ENCODE data around the gene TLR8.
A peak's percentile ranks its signal among the peaks of the same experiment; 100 is the strongest.

TLR8 gene

DNA sequence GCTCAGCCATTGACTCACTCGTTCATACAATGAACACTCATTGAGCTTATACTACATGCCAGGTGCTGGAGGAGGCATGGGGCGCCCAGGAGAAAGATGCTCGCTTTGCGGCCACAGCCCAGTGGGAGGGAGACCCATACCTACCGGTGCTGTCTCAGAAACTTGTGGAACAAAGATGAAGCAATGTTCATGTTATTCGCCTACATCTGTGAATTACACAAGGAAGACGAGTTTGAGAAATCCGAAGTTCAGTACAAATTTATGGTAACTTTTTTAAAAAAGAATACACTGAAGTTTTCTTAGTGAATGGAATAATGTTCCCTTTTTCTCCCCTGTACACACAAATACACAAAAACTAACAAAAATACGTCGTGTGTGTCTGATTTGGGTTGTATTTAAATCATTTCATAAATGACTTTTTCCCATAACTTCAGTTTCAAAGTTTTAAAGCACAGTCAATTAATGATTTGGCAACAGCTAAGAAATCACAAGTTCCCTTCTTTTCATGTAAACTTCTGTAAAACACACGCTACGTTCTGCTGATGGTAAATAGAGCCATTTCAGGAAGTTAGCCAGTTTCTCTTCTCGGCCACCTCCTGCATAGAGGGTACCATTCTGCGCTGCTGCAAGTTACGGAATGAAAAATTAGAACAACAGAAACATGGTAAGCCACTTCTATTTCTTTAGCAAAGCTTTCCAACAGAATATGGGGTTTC, at the start of gene TLR8:
Gene TLR8, plus strand, starts transcription at position 575 of the 716 bp plus-strand sequence. Its CDS starts 87 bp downstream, at position 662.
- ATAC-seq, result no peak
- no peak for DNase-seq

- ATAC-seq, result no peak
- DNase-seq, result no peak
Measured at GRCh38 chrX:12865359-12865758, 41.1 kb upstream of the TLR8 start.

GRCh38 chrX:12866451-12867377, 39.7 kb upstream of the TLR8 start, which contains the start of gene TLR7:
Gene TLR7, plus strand, starts transcription at chrX:12867072. Its CDS starts 507 bp downstream, at chrX:12867579.
- no peak for ATAC-seq
- DNase-seq, result no peak

GRCh38 chrX:12867685-12868084, 38.7 kb upstream of the TLR8 start:
- ATAC-seq, result no peak
- no peak for DNase-seq

- ATAC-seq, result no peak
- DNase-seq, result no peak
Measured at GRCh38 chrX:12868747-12869146, 37.7 kb upstream of the TLR8 start.

GRCh38 chrX:12871257-12871656, 35.2 kb upstream of the TLR8 start:
- ATAC-seq (no peak), DNase-seq (no peak)

DNA sequence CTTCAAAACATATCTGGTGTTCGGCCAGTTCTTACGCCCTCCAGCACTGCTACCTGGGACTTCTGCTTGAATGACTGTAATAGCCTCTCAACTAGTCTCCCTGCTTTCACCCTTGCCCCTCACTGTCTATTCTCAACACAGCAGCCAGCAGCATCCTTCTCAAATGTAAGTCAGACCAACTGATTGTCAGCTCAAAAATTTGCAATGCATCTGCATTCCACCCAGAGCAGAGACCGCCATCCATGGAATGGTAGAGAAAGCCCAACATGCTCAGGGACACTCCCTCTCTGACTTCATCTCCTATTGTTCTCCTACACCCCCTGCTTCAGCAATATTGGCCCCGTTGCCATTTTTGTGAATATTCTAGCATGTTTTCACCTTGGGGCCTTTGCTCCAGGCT, 33.7 kb upstream of the TLR8 start:
- no peak for ATAC-seq

GRCh38 chrX:12874581-12874980, 31.8 kb upstream of the TLR8 start:
- DNase-seq (no peak), ATAC-seq (no peak)

More for the DNA sequence above, 33.7 kb upstream of the TLR8 start:
- no peak for DNase-seq

- DNase-seq (no peak), ATAC-seq (no peak)
Measured at GRCh38 chrX:12877386-12877785, 29.0 kb upstream of the TLR8 start.

DNA sequence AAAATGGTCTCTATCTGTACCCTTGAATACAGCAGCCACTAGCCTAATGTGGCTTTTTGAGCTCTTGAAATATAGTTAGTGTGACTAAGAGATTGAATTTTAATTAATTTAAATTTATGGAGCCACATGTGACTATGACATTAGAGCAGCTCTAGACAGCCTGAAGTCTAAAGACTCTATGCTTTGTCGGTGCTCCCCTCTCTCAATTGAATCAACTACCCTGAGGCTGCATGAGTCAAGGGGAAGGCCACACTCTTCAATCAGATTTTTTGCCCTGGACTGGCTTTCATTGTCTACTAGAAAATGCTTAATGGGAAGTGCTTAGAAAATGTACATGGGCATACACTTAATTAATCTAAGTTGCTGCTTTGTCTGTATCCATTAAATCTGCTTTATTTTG, 27.9 kb upstream of the TLR8 start:
- ATAC-seq (no peak), DNase-seq (no peak)

GRCh38 chrX:12881914-12882313, 24.5 kb upstream of the TLR8 start:
- ATAC-seq, result no peak
- no peak for DNase-seq

DNA sequence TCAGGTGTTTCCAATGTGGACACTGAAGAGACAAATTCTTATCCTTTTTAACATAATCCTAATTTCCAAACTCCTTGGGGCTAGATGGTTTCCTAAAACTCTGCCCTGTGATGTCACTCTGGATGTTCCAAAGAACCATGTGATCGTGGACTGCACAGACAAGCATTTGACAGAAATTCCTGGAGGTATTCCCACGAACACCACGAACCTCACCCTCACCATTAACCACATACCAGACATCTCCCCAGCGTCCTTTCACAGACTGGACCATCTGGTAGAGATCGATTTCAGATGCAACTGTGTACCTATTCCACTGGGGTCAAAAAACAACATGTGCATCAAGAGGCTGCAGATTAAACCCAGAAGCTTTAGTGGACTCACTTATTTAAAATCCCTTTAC, 20.9 kb upstream of the TLR8 start:
- ATAC-seq (no peak), DNase-seq (no peak)

- ATAC-seq, result no peak
Measured at GRCh38 chrX:12886545-12886944, 19.9 kb upstream of the TLR8 start.

DNA sequence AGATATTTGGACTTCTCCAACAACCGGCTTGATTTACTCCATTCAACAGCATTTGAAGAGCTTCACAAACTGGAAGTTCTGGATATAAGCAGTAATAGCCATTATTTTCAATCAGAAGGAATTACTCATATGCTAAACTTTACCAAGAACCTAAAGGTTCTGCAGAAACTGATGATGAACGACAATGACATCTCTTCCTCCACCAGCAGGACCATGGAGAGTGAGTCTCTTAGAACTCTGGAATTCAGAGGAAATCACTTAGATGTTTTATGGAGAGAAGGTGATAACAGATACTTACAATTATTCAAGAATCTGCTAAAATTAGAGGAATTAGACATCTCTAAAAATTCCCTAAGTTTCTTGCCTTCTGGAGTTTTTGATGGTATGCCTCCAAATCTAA, 19.3 kb upstream of the TLR8 start:
- DNase-seq (no peak), ATAC-seq (no peak)

More at GRCh38 chrX:12886545-12886944, 19.9 kb upstream of the TLR8 start:
- no peak for DNase-seq

GRCh38 chrX:12887767-12888166, 18.7 kb upstream of the TLR8 start:
- ATAC-seq, result no peak
- no peak for DNase-seq

- DNase-seq (no peak), ATAC-seq (peak; percentile 59)
Measured at GRCh38 chrX:12890467-12890866, 16.0 kb upstream of the TLR8 start.

GRCh38 chrX:12891171-12891570, 15.2 kb upstream of the TLR8 start:
- ATAC-seq (no peak), DNase-seq (no peak)

DNA sequence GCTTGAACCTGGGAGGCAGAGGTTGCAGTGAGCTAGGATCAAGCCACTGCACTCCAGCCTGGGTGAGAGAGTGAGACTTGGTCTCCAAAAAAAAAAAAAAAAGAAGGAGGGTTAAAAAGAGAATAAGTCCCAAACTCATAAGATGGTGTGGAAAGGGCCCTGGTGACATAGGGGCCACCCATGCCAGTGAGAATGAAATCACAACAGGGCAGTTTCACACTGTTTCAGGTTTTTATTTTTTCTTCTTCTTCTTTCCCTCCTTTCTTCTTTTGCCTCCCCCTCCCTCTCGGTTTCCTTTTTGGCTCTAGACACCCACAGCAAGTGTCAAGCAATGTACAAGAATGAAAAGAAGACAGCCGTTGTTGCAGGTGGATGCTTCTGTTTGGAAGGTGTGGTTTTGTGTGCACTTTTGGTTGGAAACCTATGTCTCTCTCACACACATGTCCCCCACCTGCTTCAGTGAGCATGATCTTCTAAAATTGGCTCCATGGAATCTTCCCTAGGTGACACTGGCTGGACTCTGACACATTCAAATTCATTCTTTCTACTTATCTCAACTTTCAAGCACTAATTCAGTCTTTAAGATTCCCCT, 14.4 kb upstream of the TLR8 start:
- ATAC-seq (peak; percentile 44), DNase-seq (no peak)

GRCh38 chrX:12892716-12893115, 13.7 kb upstream of the TLR8 start:
- DNase-seq (no peak), ATAC-seq (no peak)

DNA sequence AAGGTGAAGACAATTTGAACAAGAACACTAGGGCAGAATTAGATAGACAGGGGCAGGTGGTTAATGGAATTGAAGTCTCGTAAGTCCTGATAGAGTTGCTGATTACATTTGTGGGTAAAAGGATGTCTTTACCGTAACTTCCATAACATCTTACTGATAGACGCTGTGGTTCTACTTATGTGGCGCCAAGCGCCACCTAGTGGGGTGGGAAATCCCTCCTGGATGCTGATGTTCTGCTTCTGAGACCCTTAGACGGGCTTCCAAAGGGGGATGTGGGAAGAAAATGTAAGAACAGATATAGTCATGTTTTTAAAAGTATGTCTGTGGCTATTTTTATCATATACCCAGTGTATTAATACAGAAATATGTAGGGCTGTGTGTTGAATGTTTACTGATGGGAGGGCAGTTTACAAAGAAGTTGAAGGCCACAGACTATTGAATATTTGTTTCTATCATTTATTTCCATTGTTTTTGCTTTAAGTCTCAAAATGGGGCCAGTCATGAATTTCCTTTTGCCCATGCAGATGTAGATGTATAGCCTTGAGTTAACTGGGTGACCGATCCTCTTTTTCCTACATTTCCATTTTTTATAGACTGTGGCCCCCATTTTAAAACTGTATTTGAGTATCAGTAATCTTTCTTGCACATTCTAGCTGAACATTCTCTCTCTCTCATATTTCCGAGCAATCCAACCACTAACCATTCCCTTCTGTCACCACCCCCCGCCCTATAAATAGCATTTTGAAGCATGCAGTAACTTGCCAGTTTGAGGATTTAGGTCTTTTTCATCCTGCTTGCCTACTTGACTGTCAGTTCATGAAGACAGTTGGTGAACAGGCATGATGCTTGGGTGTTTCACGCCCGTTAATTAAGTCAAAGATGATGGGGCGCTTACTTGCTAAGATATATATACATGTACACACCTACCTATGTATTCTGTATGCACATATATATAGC, 12.1 kb upstream of the TLR8 start:
- ATAC-seq (no peak), DNase-seq (peak; percentile 47)

GRCh38 chrX:12895866-12896265, 10.6 kb upstream of the TLR8 start:
- DNase-seq (no peak), ATAC-seq (no peak)

GRCh38 chrX:12896935-12897334, 9.5 kb upstream of the TLR8 start:
- DNase-seq, result no peak
- no peak for ATAC-seq

All from stimulated activated naive CD8-positive, alpha-beta T cell treated with anti-CD3 and anti-CD28 coated beads, Interleukin-15, Interleukin-2, amounts not matched to agents 100 U/mL and 50 U/mL, for 24 hours (primary cell).